HepG2 (cell line): ENCODE data around the gene MMUT. TPM values are rescaled to one million over a fixed set of nuclear protein-coding genes. Genes with fewer than 3 reads are reported as not detected.

Experiments
- ATAC-seq: fragments of 200-7000 bp; cut with Tn5 transposase; 3 replicates; pipeline ENCODE4 v1.9.1; 2020; ENCODE audit warnings: mild to moderate bottlenecking, moderate library complexity
- BruUV-seq: library from RNA; stranded (reverse); fragments of 400-500 nt; replicated peaks from 2 replicates; lab custom pipeline; 2021; lab: Mats Ljungman, UMichigan
- CTCF ChIA-PET: fragments of 300-600 bp; formaldehyde crosslinking; extraction: SDS; loops from one replicate; lab custom pipeline; 2021; ENCODE audit warnings: low total read pairs, inconsistent platforms, low intra/inter-chr PET ratio; lab: Yijun Ruan, JAX
- POLR2A ChIA-PET: fragments of 350-600 bp; sonication (Branson Sonifier 250); formaldehyde crosslinking; loops from one replicate; lab custom pipeline; 2020; ENCODE audit warnings: antibody characterized with exemption, inconsistent platforms; lab: Yijun Ruan, JAX
- DNase-seq: peaks from one replicate; pipeline ENCODE4 v3.0.0-alpha.2; 2015; ENCODE audit warnings: low spot score
- FAIRE-seq: peaks from 3 replicates; lab custom pipeline; 2011; peaks lifted over from hg19 to GRCh38; lab: Jason Lieb, UNC
- H2AFZ ChIP-seq: one replicate; pipeline ENCODE4 v1.6.1; 2011; ENCODE audit warnings: low read length, inconsistent platforms
- H3K27ac ChIP-seq: fragments of 300-600 bp; 3 replicates; pipeline ENCODE4 v1.8.0; 2011; ENCODE audit warnings: mixed run types, mild to moderate bottlenecking, mixed read lengths, low read length, inconsistent platforms; ENCODE audit not compliant: insufficient read depth; ENCODE audit errors: extremely low read length
- H3K27me3 ChIP-seq, 2 experiments: fragments of 200-600 bp in 1 of 2; 2 replicates in 1 of 2; 3 replicates in 1 of 2; pipeline versions ENCODE4 v1.6.0 to v1.8.0; 2011; ENCODE audit warnings: low read length in 2 of 2, mild to moderate bottlenecking in 2 of 2, moderate library complexity in 2 of 2, inconsistent platforms in 1 of 2; ENCODE audit not compliant: insufficient read depth in 2 of 2, control insufficient read depth in 1 of 2
- H3K36me3 ChIP-seq, 2 experiments: fragments of 200-600 bp in 1 of 2; replicated peaks in 1 of 2; 2 replicates in 1 of 2; 3 replicates in 1 of 2; pipeline versions ENCODE4 v1.5.1 to v1.8.0; 2011; ENCODE audit warnings: low read length in 2 of 2, inconsistent platforms in 1 of 2; ENCODE audit not compliant: insufficient read depth in 2 of 2, control insufficient read depth in 1 of 2
- H3K4me1 ChIP-seq: 2 replicates; pipeline ENCODE4 v1.5.1; 2012; ENCODE audit warnings: low read length, inconsistent platforms; ENCODE audit not compliant: insufficient read depth
- H3K4me2 ChIP-seq: 2 replicates; pipeline ENCODE4 v1.6.0; 2011; ENCODE audit warnings: low read depth, low read length, inconsistent platforms
- H3K4me3 ChIP-seq, 3 experiments: fragments of 200-600 bp in 1 of 3; sonication (generic), shearing (Covaris generic) in 1 of 3; replicated peaks in 1 of 3; 2 replicates each; pipeline ENCODE4 v1.5.1; 2011 to 2016; ENCODE audit warnings: low read length in 3 of 3, inconsistent platforms in 2 of 3, low read depth in 2 of 3, mild to moderate bottlenecking in 2 of 3, control low read depth in 1 of 3, mixed read lengths in 1 of 3; ENCODE audit not compliant: insufficient read depth in 1 of 3
- H3K79me2 ChIP-seq: one replicate; pipeline ENCODE4 v1.6.1; 2011; ENCODE audit warnings: low read length, inconsistent platforms; ENCODE audit not compliant: insufficient read depth
- H3K9ac ChIP-seq: 2 replicates; pipeline ENCODE4 v1.6.0; 2011; ENCODE audit warnings: mild to moderate bottlenecking, low read depth, low read length, inconsistent platforms; ENCODE audit not compliant: insufficient read depth
- H3K9me3 ChIP-seq: 2 replicates; pipeline ENCODE4 v1.5.1; 2012; ENCODE audit warnings: mild to moderate bottlenecking, low read length
- H4K20me1 ChIP-seq: 2 replicates; pipeline ENCODE4 v1.6.0; 2011; ENCODE audit warnings: inconsistent platforms, mild to moderate bottlenecking, low read length, moderate library complexity; ENCODE audit not compliant: insufficient read depth
- ATAD3A ChIP-seq: sonication (generic); formaldehyde crosslinking; IDR thresholded peaks from 2 replicates; pipeline ENCODE4 v1.4.0; 2020; ENCODE audit warnings: missing genetic modification reagents
- CENPBD1 ChIP-seq: sonication (generic); formaldehyde crosslinking; IDR thresholded peaks from 2 replicates; pipeline ENCODE4 v1.8.0; 2022; ENCODE audit warnings: missing genetic modification reagents, low read depth, mild to moderate bottlenecking, borderline replicate concordance
- HIVEP1 ChIP-seq: sonication (generic); formaldehyde crosslinking; IDR thresholded peaks from 2 replicates; pipeline ENCODE4 v1.4.0; 2020; ENCODE audit warnings: mild to moderate bottlenecking, missing genetic modification reagents
- HOXA9 ChIP-seq: sonication (generic); formaldehyde crosslinking; IDR thresholded peaks from 2 replicates; pipeline ENCODE4 v1.8.1; 2022; ENCODE audit warnings: missing genetic modification reagents, mild to moderate bottlenecking, moderate library complexity, borderline replicate concordance
- IRF1 ChIP-seq: sonication (generic); formaldehyde crosslinking; IDR thresholded peaks from 2 replicates; pipeline ENCODE4 v1.4.0; 2020; ENCODE audit warnings: low read depth, mild to moderate bottlenecking, missing genetic modification reagents
- MEIS1 ChIP-seq: sonication (generic); formaldehyde crosslinking; IDR thresholded peaks from 2 replicates; pipeline ENCODE4 v1.9.0; 2021; ENCODE audit warnings: mild to moderate bottlenecking, missing genetic modification reagents, moderate library complexity, borderline replicate concordance
- MIER3 ChIP-seq: IDR thresholded peaks from 2 replicates; pipeline ENCODE4 v1.6.1; 2016; ENCODE audit warnings: missing compliant biosample characterization, borderline replicate concordance
- MTF2 ChIP-seq: sonication (generic); formaldehyde crosslinking; IDR thresholded peaks from 2 replicates; pipeline ENCODE4 v1.5.0; 2020; ENCODE audit warnings: missing genetic modification reagents, borderline replicate concordance
- RNF219 ChIP-seq: sonication (generic); formaldehyde crosslinking; IDR thresholded peaks from 2 replicates; pipeline ENCODE4 v1.5.0; 2020; ENCODE audit warnings: mild to moderate bottlenecking, missing genetic modification reagents
- SAP130 ChIP-seq: IDR thresholded peaks from 2 replicates; pipeline ENCODE4 v1.6.1; 2016; ENCODE audit warnings: low read depth
- SMYD3 ChIP-seq: sonication (generic); formaldehyde crosslinking; IDR thresholded peaks from 2 replicates; pipeline ENCODE4 v1.8.1; 2023; ENCODE audit warnings: mild to moderate bottlenecking, missing genetic modification reagents
- SUZ12 ChIP-seq: fragments of 150-350 bp; IDR thresholded peaks from 2 replicates; pipeline ENCODE4 v1.6.1; 2014; ENCODE audit warnings: low read depth, low read length
- TBP ChIP-seq: sonication (generic); formaldehyde crosslinking; IDR thresholded peaks from 2 replicates; pipeline ENCODE4 v1.5.0; 2020; ENCODE audit warnings: missing genetic modification reagents
- U2AF1 ChIP-seq: fragments of 200-400 bp; formaldehyde crosslinking; optimal IDR thresholded peaks from 2 replicates; pipeline ENCODE3; 2017; ENCODE audit warnings: mild to moderate bottlenecking, low read depth, low read length
- ZBTB38 ChIP-seq: sonication (generic); formaldehyde crosslinking; IDR thresholded peaks from 2 replicates; pipeline ENCODE4 v1.5.1; 2020; ENCODE audit warnings: mild to moderate bottlenecking, missing genetic modification reagents
- ZKSCAN5 ChIP-seq: sonication (generic); formaldehyde crosslinking; IDR thresholded peaks from 2 replicates; pipeline ENCODE4 v1.5.1; 2020; ENCODE audit warnings: mild to moderate bottlenecking, missing genetic modification reagents
- ZNF329 ChIP-seq: sonication (generic); formaldehyde crosslinking; IDR thresholded peaks from 2 replicates; pipeline ENCODE4 v1.9.0; 2021; ENCODE audit warnings: low read depth, mild to moderate bottlenecking, missing genetic modification reagents
- ZNF572 ChIP-seq: sonication (generic); formaldehyde crosslinking; IDR thresholded peaks from 2 replicates; pipeline ENCODE4 v1.5.1; 2020; ENCODE audit warnings: mild to moderate bottlenecking, missing genetic modification reagents
- WGBS: methylation state at CpG from one replicate; pipeline ENCODE4 v1.1.6; 2017; ENCODE audit warnings: low lambda C conversion rate; 5-methylcytosine and 5-hydroxymethylcytosine counted together
- in situ Hi-C: cut with HindIII; loops from 2 replicates; pipeline ENCODE4 v1.10.0; 2017; ENCODE audit warnings: low pct_unique_long_range_greater_than_20kb; ENCODE audit not compliant: extremely low pct_ligation_motif_present
- intact Hi-C: fragments of 100-400 bp; cut with micrococcal nuclease; formaldehyde crosslinking; loops from one replicate; pipeline ENCODE4 v1.10.0; 2022; ENCODE audit not compliant: unreplicated experiment
- polyA plus RNA-seq, 8 experiments: library from polyadenylated mRNA; depleted of rRNA in 3 of 8; stranded (reverse) in 7 of 8; unstranded in 1 of 8; fragments of >200 nt; fragmentation: Illumina TruSeq in 4 of 8; extraction: Trizol in 4 of 8; gene quantifications; 2 replicates each; pipeline versions ENCODE4 v1.2.1 to v1.2.3, GENCODE V29; 2011 to 2016; ENCODE audit warnings: low read depth in 4 of 8, missing spikeins in 1 of 8, mixed read lengths in 1 of 8; ENCODE audit not compliant: insufficient read depth in 1 of 8
- total RNA-seq, 5 experiments: library from RNA; depleted of rRNA; stranded (reverse); fragments of >200 nt; fragmentation: Illumina TruSeq; extraction: Trizol; gene quantifications; 2 replicates each; pipeline ENCODE4 v1.2.3, GENCODE V29; 2016; ENCODE audit warnings: low read depth in 1 of 5

MMUT gene
- total and polyA plus RNA-seq, 2 of the 13 experiments (the other 11 are each of a cell fraction or from before 2014, with no cell fraction given) = 16.1 to 20.5 TPM

GRCh38 chr6:49499126-49499525, 36.1 kb upstream of the MMUT start:
- Histone ChIP-seq H3K36me3 (no peaks in the 10 kb centered on the region; a peak in 1 of 5 replicates), H3K27ac (no peak overlapping the region), H3K79me2 (no peaks in the 10 kb centered on the region), H3K9me3 (no peaks in the 10 kb centered on the region), H3K4me2 (no peak overlapping the region), H2AFZ (no peak overlapping the region), H3K4me1 (no peaks in the 10 kb centered on the region), H3K4me3 (no peak overlapping the region), H3K27me3 (no peaks in the 10 kb centered on the region), H3K9ac (no peak overlapping the region), H4K20me1 (no peaks in the 10 kb centered on the region)
- TF ChIP-seq TBP (CRISPR knock-in tag) (no peak), MTF2 (CRISPR knock-in tag) (no peak), MEIS1 (CRISPR knock-in tag) (no peak), U2AF1 (no peak), CENPBD1 (CRISPR knock-in tag) (no peak), ATAD3A (CRISPR knock-in tag) (no peak), HOXA9 (CRISPR knock-in tag) (no peak), ZNF572 (CRISPR knock-in tag) (no peak)
- WGBS = 84% methylated on average over 1 of the region's 1 CpG
- in situ Hi-C loops (no loop called here), intact Hi-C loops (no loop called here)
- ATAC-seq (no peak), DNase-seq (no peak), FAIRE-seq (no peak)
- ChIA-PET POLR2A (no interaction called here), CTCF (no interaction called here)
- no TSS peak for BruUV-seq

GRCh38 chr6:49497304-49497703, 34.3 kb upstream of the MMUT start:
- H3K9me3 ChIP-seq = no peaks in the 10 kb centered on the region
- H3K4me1 ChIP-seq = no peaks in the 10 kb centered on the region
- H3K4me3 ChIP-seq = no peak overlapping the region
- H2AFZ ChIP-seq = no peak overlapping the region
- WGBS = 92% methylated on average over 3 of the region's 3 CpGs
- ATAC-seq (no peak), FAIRE-seq (no peak), DNase-seq (no peak)
- in situ Hi-C loops = no loop called here
- ChIA-PET POLR2A (no interaction called here), CTCF (no interaction called here)
- no peaks in the 10 kb centered on the region for H3K27me3 ChIP-seq
- H3K36me3 ChIP-seq = peaks cover 0 to 4% of the 10 kb centered on the region in 2 experiments; a peak in 4 of 5 replicates
- BruUV-seq = no TSS peak
- no peak overlapping the region for H3K9ac ChIP-seq
- intact Hi-C loops = no loop called here
- H3K4me2 ChIP-seq = no peak overlapping the region
- no peaks in the 10 kb centered on the region for H4K20me1 ChIP-seq
- H3K79me2 ChIP-seq = no peaks in the 10 kb centered on the region
- no peak overlapping the region for H3K27ac ChIP-seq
- TF ChIP-seq SUZ12 = no peak
- TF ChIP-seq ZBTB38 (CRISPR knock-in tag) = no peak
- no peak for TF ChIP-seq MIER3 (CRISPR knock-in tag)
- no peak for TF ChIP-seq SAP130 (CRISPR knock-in tag)
- TF ChIP-seq RNF219 (CRISPR knock-in tag) = no peak
- no peak for TF ChIP-seq HIVEP1 (CRISPR knock-in tag)
- no peak for TF ChIP-seq ZKSCAN5 (CRISPR knock-in tag)
- TF ChIP-seq IRF1 (CRISPR knock-in tag) = no peak
- no peak for TF ChIP-seq ZNF329
- TF ChIP-seq SMYD3 (CRISPR knock-in tag) = no peak
